ENCODE data around the gene AGXT.

AGXT gene

DNA sequence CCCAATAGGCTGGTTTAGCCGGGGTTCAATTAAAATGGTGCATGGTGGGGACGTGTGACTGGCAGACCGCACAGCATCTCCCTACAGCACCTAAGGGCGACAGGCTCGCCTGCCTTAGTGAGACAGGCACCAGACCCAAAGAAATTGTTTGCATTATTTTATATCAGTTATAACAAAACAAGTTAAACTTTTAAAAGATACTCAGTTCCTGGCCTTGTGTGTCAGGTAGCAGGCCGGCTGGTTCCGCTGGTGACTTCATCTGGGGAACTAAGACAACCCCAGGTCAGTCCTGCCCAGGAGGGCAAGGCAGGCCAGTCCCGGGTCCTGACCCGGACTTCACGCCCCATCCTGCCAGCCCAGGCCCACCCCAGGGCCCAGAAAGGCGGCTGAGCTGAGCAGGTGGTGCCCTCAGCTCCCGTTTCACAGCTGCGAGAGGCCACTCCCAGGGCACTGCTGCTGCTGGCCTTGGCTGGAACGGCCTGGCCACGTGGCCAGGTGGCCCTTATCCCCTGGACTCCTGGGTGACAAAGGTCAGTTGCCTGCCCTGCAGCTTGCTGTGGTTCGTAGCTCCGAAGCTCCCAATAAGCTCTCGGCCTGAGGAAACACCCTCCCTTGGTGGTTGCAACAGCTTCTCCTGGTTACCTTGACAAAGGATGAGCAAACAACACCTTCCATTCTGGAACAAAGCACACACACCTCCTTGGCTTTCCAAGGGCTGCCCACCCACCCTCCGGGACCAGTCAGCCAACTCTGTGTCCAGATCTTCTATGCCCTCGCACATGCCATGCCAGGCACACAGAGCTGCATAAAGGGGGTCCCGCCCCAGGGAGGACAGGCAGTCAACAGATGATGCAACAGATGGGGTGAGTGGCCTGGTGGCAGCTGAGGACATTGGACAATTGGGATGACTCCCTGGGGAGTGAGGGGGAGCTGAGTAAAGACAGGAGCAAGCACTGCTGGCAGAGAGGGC is 11.3 kb upstream of the AGXT start:
- Histone ChIP-seq H3K27ac (replicated peaks) (no peak overlapping the region), H3K4me3 (replicated peaks; ENCODE audit: insufficient read depth, low read length) (no peak overlapping the region), H3K27me3 (ENCODE audit: insufficient read depth, poor library complexity, severe bottlenecking) (no peaks in the 10 kb centered on the region)
- no peak for DNase-seq (ENCODE audit: low read depth in 1 of 2, low spot score in 1 of 2)
- TF ChIP-seq POLR2AphosphoS5 (IDR thresholded peaks at IDR 0.05; ENCODE audit: low read depth): no peak
- TF ChIP-seq, protein P1, sequence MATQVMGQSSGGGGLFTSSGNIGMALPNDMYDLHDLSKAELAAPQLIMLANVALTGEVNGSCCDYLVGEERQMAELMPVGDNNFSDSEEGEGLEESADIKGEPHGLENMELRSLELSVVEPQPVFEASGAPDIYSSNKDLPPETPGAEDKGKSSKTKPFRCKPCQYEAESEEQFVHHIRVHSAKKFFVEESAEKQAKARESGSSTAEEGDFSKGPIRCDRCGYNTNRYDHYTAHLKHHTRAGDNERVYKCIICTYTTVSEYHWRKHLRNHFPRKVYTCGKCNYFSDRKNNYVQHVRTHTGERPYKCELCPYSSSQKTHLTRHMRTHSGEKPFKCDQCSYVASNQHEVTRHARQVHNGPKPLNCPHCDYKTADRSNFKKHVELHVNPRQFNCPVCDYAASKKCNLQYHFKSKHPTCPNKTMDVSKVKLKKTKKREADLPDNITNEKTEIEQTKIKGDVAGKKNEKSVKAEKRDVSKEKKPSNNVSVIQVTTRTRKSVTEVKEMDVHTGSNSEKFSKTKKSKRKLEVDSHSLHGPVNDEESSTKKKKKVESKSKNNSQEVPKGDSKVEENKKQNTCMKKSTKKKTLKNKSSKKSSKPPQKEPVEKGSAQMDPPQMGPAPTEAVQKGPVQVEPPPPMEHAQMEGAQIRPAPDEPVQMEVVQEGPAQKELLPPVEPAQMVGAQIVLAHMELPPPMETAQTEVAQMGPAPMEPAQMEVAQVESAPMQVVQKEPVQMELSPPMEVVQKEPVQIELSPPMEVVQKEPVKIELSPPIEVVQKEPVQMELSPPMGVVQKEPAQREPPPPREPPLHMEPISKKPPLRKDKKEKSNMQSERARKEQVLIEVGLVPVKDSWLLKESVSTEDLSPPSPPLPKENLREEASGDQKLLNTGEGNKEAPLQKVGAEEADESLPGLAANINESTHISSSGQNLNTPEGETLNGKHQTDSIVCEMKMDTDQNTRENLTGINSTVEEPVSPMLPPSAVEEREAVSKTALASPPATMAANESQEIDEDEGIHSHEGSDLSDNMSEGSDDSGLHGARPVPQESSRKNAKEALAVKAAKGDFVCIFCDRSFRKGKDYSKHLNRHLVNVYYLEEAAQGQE (IDR thresholded peaks at IDR 0.05; ENCODE audit: insufficient replicate concordance, low read depth): no peak

DNA sequence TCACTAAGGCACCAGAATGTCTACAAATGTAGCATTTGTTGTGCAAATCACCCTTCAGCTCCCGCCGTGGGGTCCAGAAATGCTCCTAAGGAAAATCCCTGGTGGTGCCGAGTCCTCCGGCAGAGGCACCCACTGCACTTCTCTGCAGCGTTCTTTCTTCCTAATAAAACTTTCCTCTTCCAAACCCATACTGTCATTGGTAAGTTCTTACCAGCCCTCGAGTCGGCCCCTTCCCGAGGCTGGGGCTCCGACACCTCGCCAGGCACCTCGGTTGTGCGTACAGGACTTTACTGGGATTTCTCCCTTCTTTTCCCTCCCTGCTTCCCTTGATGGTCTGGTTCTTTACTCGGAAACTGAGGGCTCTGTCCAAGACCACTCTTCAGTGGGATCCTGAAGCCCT is 10.3 kb upstream of the AGXT start:
- no peak overlapping the region for H3K27ac ChIP-seq (replicated peaks)
- no peaks in the 10 kb centered on the region for H3K27me3 ChIP-seq (ENCODE audit: insufficient read depth, poor library complexity, severe bottlenecking)
- no peak for TF ChIP-seq SPI1 (IDR thresholded peaks at IDR 0.05; ENCODE audit: borderline replicate concordance, low read depth)
- no peak for TF ChIP-seq POLR2AphosphoS5 (IDR thresholded peaks at IDR 0.05; ENCODE audit: low read depth)
- TF ChIP-seq, protein P1 (IDR thresholded peaks at IDR 0.05; ENCODE audit: insufficient replicate concordance, low read depth): no peak
- no peak for TF ChIP-seq GABPA (IDR thresholded peaks at IDR 0.05; ENCODE audit: low read depth)
- TF ChIP-seq, protein P2, sequence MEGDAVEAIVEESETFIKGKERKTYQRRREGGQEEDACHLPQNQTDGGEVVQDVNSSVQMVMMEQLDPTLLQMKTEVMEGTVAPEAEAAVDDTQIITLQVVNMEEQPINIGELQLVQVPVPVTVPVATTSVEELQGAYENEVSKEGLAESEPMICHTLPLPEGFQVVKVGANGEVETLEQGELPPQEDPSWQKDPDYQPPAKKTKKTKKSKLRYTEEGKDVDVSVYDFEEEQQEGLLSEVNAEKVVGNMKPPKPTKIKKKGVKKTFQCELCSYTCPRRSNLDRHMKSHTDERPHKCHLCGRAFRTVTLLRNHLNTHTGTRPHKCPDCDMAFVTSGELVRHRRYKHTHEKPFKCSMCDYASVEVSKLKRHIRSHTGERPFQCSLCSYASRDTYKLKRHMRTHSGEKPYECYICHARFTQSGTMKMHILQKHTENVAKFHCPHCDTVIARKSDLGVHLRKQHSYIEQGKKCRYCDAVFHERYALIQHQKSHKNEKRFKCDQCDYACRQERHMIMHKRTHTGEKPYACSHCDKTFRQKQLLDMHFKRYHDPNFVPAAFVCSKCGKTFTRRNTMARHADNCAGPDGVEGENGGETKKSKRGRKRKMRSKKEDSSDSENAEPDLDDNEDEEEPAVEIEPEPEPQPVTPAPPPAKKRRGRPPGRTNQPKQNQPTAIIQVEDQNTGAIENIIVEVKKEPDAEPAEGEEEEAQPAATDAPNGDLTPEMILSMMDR (IDR thresholded peaks at IDR 0.05; ENCODE audit: insufficient read depth, low read length): no peak

DNA sequence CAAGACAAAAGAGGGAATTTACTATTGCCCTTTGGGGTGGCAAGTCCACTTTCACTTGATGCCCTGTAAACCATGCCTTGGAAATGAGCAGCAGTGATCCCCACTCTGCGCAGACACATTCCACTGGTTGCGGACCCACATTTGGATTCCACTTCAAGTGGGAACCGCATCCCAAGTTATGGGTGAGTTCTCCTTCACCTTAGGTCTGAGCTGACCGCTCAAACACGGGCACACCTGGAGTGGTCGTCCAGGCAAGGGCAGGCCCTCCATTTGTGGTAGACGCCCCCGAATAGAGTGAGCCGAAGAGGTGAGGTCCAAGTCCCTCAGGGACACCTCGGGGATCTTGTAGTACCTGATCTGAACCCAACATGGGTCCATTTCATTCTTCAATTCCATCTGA is 9.8 kb upstream of the AGXT start:
- H3K27ac ChIP-seq (replicated peaks): no peak overlapping the region
- H3K4me3 ChIP-seq (replicated peaks; ENCODE audit: insufficient read depth, low read length): no peak overlapping the region
- TF ChIP-seq SPI1 (IDR thresholded peaks at IDR 0.05; ENCODE audit: borderline replicate concordance, low read depth) (no peak), POLR2AphosphoS5 (IDR thresholded peaks at IDR 0.05; ENCODE audit: low read depth) (no peak), GABPA (IDR thresholded peaks at IDR 0.05; ENCODE audit: low read depth) (no peak)
- TF ChIP-seq, protein P2 (IDR thresholded peaks at IDR 0.05; ENCODE audit: insufficient read depth, low read length): no peak
- TF ChIP-seq, protein P1 (IDR thresholded peaks at IDR 0.05; ENCODE audit: insufficient replicate concordance, low read depth): no peak
- H3K27me3 ChIP-seq (ENCODE audit: insufficient read depth, poor library complexity, severe bottlenecking): no peaks in the 10 kb centered on the region
- no peak for DNase-seq (ENCODE audit: low read depth in 1 of 2, low spot score in 1 of 2)

More for the DNA sequence above, 10.3 kb upstream of the AGXT start:
- no peak for DNase-seq (ENCODE audit: low read depth in 1 of 2, low spot score in 1 of 2)
- H3K4me3 ChIP-seq (replicated peaks; ENCODE audit: insufficient read depth, low read length): no peak overlapping the region
